DLD1 (cell line): ENCODE results near the gene COG3.
"Not testable (repeated sequence)": the region's sequence is repeated elsewhere in the genome, so short reads cannot be mapped to it uniquely, and the experiment has no call there.

Experiments
- in situ Hi-C: cut with HindIII; loops from 2 replicates; pipeline ENCODE4 v1.10.0; 2017; ENCODE audit warnings: low sequenced_read_pairs

Gene COG3, protein sequence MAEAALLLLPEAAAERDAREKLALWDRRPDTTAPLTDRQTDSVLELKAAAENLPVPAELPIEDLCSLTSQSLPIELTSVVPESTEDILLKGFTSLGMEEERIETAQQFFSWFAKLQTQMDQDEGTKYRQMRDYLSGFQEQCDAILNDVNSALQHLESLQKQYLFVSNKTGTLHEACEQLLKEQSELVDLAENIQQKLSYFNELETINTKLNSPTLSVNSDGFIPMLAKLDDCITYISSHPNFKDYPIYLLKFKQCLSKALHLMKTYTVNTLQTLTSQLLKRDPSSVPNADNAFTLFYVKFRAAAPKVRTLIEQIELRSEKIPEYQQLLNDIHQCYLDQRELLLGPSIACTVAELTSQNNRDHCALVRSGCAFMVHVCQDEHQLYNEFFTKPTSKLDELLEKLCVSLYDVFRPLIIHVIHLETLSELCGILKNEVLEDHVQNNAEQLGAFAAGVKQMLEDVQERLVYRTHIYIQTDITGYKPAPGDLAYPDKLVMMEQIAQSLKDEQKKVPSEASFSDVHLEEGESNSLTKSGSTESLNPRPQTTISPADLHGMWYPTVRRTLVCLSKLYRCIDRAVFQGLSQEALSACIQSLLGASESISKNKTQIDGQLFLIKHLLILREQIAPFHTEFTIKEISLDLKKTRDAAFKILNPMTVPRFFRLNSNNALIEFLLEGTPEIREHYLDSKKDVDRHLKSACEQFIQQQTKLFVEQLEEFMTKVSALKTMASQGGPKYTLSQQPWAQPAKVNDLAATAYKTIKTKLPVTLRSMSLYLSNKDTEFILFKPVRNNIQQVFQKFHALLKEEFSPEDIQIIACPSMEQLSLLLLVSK

DNA sequence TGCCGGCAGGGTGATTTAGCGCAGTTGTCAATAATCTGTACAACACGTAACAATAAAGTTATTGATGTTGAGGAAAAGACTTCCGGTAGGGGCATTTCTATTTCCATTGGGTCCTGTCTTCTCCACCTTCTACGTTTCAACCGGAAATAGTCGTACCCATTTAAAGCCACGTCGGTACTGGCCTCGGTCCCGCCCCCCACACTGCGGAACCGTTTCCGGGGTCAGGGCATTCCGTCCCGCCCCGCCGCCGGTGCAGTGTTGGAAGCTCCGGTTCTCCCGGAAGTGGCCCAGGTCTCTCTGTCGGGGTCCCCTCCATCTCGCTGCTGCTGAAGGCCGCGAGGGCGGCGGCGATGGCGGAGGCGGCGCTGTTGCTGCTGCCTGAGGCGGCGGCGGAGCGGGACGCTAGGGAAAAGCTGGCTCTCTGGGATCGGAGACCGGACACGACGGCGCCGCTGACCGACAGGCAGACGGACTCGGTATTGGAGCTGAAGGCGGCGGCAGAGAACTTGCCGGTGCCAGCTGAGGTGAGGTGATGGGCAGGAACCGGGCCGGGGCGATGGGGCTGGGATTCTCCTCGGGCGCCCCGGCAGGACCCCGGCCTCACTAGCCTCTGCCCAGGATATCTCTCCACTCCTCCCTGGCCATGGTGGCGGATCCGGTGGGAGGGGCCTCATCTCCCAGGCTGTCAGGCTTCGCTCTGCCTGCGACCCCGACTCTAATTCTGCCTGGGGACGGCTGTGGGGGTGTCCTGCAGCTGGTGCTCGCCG lies at the start of gene COG3:
COG3 (plus strand) TSS at position 253 of the 767 bp plus-strand sequence; CDS start at position 351, 98 bp downstream.
- in situ Hi-C loops: loop anchor here (10.0 kb wide), 1 partner anchor 70 kb away; no protein-coding TSS in a partner anchor

DNA sequence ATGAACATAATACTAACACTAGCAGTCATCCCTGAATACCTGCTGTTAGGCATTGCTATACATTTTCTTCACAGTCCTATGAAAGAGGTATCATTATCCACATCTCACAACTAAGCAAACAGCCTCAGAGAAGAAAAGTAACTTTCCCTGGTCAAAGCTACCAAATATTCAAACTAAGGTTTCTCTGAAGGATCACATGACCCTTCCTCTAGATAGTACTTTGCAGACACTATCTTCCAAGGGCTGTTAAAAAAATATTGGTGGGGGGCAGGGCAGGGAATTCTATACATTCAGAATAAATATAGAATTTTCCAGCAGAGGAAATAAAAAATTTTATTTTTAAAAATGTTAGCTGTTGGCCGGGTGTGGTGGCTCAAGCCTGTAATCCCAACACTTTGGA lies 49.6 kb upstream of the COG3 start:
- in situ Hi-C loops: no loop called here

DNA sequence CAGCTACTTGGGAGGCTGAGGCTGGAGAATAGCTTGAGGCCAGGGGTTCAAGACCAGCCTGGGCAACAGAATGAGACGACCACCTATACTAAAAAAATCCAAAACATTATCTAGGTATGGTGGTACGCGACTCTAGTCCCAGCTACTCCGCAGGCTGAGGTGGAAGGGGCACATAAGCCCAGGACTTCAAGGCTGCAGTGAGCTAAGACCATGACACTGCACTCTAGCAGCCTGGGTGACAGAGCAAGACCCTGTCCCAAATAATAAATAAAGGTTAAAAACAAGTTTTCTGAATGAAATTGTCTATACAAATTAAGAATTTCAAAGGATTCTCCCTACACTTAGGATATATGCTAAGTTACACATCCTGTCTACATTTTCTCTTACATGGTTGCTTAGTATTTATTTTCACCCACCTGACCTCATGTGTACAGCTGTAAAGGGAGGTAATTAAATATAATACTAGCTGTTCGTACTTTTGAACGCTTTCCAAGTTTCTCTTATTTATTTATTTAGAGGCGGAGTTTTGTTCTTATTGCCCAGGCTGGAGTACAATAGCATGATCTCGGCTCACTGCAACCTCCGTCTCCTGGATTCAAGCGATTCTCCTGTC lies 48.1 kb upstream of the COG3 start:
- in situ Hi-C loops: no loop called here

DNA sequence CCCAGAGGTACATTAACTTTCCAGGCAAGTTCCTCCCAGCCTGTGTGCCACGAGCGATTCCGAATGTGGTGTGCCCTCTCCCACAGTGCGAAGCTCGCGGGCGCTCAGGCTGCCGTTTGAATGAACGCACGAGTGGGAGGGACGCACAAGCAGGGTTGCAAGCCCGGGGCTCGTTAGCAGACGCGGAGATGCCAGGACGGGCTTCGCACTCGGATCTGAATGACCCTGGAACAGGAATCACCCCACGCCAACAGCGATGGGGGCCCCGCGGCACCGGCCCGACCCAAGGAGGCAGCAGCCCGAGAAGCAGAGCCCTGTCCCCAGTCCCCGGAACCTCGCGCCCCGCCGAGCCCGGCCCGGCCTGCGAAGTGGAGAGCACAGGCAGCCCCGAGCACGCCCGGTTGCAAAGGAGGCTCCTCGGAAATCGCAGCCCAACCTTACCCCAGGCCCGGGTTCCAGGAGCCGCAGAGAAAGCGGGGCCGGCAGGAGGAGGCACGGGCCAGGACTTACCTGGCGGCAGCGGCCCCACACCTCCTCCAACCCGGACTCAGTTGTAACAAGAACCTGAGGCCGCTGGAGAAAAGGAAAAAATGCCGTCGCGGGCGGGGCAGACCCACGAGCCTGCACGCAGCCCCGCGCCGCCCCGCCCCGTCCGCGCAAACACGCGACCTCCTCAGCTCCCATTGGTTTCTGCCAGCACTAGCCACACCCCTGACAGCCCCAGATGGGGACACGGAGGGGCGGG lies 46.8 kb upstream of the COG3 start, which contains the start of gene SLC25A30:
SLC25A30 (minus strand) TSS at position 584 of the 745 bp plus-strand sequence. CDS start 6,948 bp downstream, outside the sequence.
- in situ Hi-C loops: no loop called here

DNA sequence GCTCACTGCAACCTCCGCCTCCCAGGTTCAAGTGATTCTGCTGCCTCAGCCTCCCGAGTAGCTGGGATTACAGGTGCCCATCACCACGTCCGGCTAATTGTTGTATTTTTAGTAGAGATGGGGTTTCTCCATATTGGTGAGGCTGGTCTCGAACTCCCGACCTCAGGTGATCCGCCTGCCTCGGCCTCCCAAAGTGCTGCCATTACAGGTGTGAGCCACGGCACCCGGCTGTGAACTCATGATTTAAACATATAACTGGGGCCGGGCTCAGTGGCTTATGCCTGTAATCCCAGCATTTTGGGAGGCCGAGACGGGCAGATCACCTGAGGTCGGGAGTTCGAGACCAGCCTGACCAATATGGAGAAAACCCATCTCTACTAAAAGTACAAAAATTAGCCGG lies 45.4 kb upstream of the COG3 start:
- in situ Hi-C loops: not testable (repeated sequence)

DNA sequence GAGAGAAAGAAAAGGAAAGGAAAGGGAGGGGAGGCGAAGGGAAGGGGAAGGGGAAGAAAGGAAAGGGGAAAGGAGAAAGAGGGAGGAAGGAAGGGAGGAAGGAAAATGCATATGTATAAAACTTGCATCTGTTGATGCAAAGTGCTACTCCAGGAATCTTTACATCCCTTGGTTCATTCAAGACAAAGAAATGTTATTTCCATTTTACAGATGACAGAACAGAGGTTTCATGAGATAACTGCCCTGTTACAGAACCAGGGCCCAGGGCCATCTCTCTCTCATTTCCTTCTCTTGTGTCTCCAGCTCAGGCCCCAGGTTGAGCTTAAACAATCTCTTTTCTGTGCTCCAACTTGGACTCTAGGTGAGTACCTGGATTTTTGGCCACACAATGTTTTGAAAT lies 44.8 kb upstream of the COG3 start:
- in situ Hi-C loops: no loop called here

DNA sequence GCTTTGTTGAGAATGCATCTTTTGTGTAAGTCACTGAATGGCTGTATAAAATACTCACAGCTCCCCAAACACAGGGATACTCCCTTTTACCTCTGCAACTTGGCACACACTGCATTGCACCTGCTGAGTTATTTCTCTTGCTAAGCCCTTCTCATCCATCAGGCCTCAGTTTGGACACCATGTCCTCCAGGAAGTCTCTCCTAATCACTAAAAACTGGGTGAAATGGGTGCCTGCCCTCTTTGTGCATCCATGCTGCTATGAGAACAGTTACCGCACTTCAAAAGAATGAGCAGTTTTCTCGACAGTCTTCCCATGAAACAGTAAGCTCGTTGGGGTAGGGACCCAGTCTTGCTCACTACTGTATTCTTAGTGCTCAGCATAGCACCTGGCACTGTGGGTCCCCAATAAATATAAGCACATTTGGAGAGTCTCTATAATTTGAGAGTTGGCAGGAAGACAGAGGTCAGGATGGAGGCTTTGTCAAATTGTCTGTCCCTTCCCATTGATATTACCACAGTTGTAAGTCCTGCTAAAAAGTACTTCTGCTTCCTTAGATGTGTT lies 41.9 kb upstream of the COG3 start:
- in situ Hi-C loops: no loop called here

DNA sequence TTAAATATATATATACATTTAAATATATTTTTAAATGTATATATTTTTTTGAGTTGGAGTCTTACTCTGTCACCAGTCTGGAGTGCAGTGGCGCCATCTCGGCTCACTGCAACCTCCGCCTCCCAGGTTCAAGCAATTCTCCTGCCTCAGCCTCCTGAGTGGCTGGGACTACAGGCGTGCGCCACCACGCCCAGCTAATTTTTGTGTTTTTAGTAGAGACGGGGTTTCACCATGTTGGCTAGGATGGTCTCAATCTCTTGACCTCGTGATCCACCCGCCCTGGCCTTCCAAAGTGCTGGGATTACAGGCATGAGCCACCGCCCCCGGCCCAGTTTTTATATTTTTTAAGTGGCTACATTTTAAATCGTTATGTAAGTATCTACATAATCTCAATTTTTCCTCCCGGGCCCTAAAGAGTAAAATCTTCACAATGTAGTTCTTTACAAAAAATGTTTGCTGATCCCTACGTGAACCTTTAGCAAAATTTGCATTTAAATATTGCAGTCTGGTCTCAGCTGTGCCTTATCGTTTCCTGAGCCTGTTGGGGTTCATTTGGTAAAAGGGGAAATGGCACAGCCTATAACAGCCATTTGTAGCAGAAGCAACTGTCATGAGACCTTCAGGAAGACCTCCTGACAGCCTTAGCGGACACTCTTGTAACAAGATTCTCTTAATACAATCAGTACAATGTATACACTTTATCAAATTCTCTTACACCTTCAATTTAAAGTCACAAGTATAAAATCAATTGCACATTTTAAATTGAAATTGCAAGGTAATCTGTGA lies 38.5 kb upstream of the COG3 start:
- in situ Hi-C loops: not testable (repeated sequence)

DNA sequence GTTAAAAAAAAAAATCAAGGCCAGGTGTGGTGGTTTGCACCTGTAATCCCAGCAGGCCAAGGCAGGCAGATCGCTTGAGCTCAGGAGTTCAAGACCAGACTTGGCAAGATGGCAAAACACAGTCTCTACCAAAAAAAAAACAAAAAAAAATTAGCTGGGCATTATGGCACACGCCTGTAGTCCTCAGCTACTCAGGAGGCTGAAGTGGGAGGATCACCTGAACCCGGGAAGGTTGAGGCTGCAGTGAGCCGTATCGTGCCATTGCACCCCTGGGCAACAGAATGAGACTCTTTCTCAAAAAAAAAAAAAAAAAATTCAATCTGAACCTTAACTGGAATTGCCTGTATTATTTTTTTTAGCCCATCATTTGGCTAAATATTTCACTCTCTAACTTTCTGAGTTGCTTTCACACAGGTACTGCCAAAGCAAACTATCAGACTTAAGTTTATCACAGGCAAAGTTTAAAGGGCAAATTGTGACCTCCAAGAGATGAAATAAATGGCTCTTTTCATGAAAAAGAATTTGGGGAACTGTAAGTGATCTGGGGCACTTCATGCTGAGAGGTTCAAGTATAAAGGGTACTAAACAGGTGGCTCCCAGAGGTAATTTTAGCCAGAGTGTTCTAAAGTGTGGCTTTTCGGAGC lies 31.9 kb upstream of the COG3 start:
- in situ Hi-C loops: no loop called here

DNA sequence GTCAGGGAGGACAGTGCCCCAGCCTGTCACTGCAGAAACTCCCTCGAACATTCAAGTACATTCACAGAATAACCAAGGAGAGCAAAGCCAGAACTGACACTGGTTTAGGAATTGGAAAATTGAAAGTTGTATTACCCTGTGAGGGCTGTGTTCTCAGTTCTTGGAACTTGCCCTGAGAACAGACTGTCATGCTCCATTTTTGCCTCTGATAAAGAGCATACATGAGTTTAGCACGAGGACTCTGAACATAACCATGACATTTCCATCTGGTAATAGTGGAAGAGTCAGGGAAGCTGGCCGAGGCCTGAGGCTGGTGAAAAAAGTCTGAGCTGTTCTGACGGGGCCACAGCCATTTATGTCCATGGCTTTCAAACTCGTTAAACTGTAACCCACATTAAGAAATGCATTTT lies 31.4 kb upstream of the COG3 start:
- in situ Hi-C loops: no loop called here

DNA sequence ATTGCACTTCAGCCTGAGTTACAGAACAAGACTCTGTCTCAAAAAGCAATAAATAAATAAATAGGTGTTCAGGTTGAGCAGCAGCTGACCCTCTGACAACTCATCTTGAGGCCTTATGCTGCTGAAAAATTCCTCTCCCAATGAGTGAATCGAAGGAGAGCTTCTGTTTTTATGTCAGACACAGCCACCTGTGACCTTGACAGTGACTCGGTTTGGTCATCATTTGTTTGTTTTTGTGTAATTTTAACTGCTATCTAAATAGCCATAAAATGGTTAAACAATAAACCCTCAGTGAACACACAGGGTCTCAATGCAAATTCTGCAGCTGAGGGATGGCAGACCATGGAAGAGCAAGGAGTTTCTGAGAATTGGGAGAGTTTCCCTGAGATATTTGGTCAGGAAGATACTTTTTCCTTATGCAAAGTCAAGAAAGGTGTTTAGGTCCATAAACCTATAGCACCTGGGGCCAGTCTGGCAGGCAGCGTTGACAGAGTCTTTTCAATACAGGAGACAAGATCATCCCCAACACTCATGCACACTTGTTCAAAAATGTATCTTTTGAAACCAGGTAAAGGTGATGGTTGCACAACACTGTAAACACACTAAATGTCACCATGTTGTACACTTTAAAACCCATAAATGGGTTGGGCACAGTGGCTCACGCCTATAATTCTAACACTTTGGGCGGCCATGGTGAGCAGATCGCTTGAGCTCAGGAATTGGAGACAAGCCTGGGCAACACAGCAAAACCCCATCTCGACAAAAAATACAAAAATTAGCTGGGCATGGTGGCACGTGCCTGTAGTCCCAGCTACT lies 30.0 kb upstream of the COG3 start:
- in situ Hi-C loops: no loop called here

DNA sequence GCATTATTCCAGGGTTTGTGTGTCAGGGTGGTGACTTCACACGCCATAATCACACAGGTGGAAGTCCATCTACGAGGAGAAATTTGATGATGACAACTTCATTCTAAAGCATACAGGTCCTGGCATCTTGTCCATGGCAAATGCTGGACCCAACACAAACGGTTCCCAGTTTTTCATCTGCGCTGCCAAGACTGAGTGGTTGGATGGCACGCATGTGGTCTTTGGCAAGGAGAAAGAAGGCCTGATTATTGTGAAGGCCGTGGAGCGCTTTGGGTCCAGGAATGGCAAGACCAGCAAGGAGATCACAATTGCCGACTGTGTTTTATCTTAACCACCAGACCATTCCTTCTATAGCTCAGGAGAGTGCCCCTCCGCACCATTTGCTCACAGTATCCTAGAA lies 28.4 kb upstream of the COG3 start:
- in situ Hi-C loops: no loop called here

DNA sequence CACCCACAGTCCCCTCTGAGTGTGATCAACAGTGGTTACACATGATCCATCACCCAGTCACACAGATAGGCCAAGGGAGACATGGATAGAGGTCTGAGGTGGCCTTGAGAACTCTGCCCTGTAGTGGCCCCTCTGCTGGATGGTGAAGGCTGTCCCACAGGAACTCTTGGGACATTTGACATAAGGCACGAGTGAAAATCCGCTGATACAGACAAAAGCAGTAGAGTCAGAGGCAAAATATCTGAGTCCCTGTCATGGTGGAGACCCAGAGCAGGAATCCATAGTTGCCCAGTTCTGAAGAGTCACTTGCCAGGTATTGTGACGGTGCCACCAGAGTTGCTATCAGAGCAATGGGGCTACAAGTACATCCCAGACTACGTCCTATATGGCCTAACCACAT lies 27.8 kb upstream of the COG3 start:
- in situ Hi-C loops: no loop called here

DNA sequence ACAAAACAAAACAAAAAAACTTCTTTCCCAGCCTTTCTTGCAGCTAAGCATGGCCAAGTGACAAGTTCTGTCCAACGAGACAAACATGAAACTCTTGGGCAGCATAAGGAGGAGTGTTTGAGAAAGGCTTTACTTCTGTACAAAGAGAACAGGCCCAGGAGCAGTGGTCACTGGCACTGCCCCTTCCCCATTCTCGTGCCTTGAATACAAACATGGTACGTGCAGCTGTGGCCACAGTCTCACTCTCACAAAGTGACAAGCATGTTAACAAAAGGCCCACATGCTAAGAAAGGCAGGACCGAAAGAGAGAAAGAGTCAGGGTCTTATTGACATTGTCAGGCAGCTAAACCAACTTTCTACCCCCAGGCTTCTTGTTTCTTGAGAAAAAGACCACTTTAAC lies 26.8 kb upstream of the COG3 start:
- in situ Hi-C loops: no loop called here

DNA sequence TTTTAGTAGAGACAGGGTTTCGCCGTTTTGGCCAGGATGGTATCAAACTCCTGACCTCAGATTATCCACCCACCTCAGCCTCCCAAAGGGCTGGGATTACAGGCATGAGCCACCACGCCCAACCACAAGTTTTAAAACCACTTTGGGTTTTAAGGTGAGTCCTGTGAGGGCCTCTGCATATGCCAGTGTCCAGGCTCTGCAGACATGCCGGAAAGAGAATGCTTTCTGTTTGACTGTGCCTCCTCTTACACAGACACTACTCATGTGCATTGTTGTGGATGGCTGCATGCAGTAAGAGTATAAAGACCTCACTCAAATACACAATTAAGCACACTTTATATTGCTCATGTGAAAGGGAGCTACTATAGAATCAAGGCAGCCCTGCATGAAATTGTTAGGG lies 25.7 kb upstream of the COG3 start:
- in situ Hi-C loops: no loop called here

DNA sequence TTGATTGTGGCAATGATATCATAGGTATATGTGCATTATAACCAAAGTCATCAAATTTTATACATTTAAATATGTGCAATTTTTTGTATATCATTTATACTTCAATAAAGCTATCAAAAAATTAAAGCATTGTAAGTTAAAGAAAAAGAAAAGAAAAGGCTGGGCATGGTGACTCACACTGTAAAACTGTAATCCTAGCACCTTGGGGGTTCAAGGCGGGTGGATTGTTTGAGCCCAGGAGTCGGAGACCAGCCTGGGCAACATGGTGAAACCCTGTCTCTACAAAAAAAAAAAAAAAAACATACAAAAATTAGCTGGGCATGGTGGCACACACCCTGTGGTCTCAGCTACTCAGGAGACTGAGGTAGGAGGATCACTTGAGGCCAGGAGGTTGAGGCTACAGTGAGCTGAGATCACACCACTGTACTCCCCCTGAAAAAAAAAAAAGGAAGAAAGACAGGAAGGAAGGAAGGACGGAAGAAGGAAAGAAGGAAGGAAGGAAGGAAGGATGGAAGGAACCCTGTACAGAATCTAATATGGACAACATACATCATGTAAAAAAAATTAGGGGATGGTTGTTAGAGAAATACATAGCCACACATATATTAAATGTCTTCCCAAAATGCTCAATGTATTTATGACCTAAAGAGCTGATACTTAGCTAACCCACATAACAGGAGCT lies 24.8 kb upstream of the COG3 start:
- in situ Hi-C loops: no loop called here

DNA sequence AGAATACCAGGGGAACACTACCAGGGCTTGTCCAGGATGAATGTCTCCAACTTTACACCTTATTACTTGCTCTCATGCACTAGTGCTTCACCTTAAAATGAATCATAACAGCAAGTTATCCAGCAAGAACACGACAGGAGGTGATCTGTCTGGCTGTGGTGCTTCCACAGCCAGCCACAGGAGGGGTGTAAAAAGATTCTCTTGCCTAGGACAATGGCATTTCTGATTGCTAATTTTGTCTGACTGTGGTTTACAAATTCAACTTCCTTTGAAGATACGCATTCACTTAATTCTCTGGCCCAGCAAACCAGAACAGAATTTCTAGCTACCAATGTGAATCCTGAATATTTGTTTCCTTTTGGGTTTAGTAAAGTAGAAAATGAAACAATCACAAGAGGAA lies 23.1 kb upstream of the COG3 start:
- in situ Hi-C loops: no loop called here
